KOPT-K1 (cell line): ENCODE results near the gene UBASH3A.
"Not testable (repeated sequence)": the region's sequence is repeated elsewhere in the genome, so short reads cannot be mapped to it uniquely, and the experiment has no call there.

ENCODE experiments used
- H3K27ac ChIP-seq: fragments of 200-600 bp; sonication (generic); 2 replicates; pipeline ENCODE4 v1.5.1; 2016; ENCODE audit warnings: antibody characterized with exemption, mild to moderate bottlenecking, low read depth, low read length; ENCODE audit not compliant: poor library complexity, severe bottlenecking
- H3K36me3 ChIP-seq: fragments of 200-600 bp; sonication (generic); 2 replicates; pipeline ENCODE4 v1.5.1; 2017; ENCODE audit warnings: antibody characterized with exemption, mild to moderate bottlenecking, low read length, moderate library complexity; ENCODE audit not compliant: insufficient read depth
- H3K9me3 ChIP-seq: fragments of 200-600 bp; sonication (generic); 2 replicates; pipeline ENCODE4 v1.5.1; 2017; ENCODE audit warnings: antibody characterized with exemption, low read length, mild to moderate bottlenecking; ENCODE audit not compliant: insufficient read depth, poor library complexity, severe bottlenecking

Gene UBASH3A

GRCh38 chr21:42461185-42461520, 57.5 kb downstream of the UBASH3A start:
- no peaks in the 10 kb centered on the region for H3K36me3 ChIP-seq
- peak overlapping the region; percentile 84 for H3K27ac ChIP-seq
- H3K9me3 ChIP-seq: peaks cover 6% of the 10 kb centered on the region

- peaks cover 6% of the 10 kb centered on the region for H3K9me3 ChIP-seq
- no peaks in the 10 kb centered on the region for H3K36me3 ChIP-seq
- H3K27ac ChIP-seq: peak overlapping the region; percentile 84
Measured at GRCh38 chr21:42461881-42462877, 58.5 kb downstream of the UBASH3A start.

GRCh38 chr21:42463861-42464515, 60.3 kb downstream of the UBASH3A start:
- Histone ChIP-seq H3K36me3 (no peaks in the 10 kb centered on the region), H3K27ac (peak overlapping the region; percentile 84)

GRCh38 chr21:42465008-42465802, 61.5 kb downstream of the UBASH3A start:
- peak overlapping the region; percentile 55 for H3K27ac ChIP-seq
- H3K9me3 ChIP-seq: no peaks in the 10 kb centered on the region
- no peaks in the 10 kb centered on the region for H3K36me3 ChIP-seq

More at GRCh38 chr21:42463861-42464515, 60.3 kb downstream of the UBASH3A start:
- H3K9me3 ChIP-seq: no peaks in the 10 kb centered on the region

GRCh38 chr21:42465803-42466127, 62.1 kb downstream of the UBASH3A start:
- Histone ChIP-seq H3K9me3 (no peaks in the 10 kb centered on the region), H3K36me3 (no peaks in the 10 kb centered on the region), H3K27ac (peak overlapping the region; percentile 55)

- peak overlapping the region; percentile 24 for H3K27ac ChIP-seq
- no peaks in the 10 kb centered on the region for H3K9me3 ChIP-seq
- H3K36me3 ChIP-seq: no peaks in the 10 kb centered on the region
Measured at GRCh38 chr21:42466700-42467099, 63.0 kb downstream of the UBASH3A start.

- Histone ChIP-seq H3K36me3 (no peaks in the 10 kb centered on the region), H3K9me3 (no peaks in the 10 kb centered on the region), H3K27ac (peak overlapping the region; percentile 24)
Measured at GRCh38 chr21:42467140-42467983, 63.7 kb downstream of the UBASH3A start.

GRCh38 chr21:42468491-42469131, 64.9 kb downstream of the UBASH3A start:
- Histone ChIP-seq H3K9me3 (no peaks in the 10 kb centered on the region), H3K36me3 (no peaks in the 10 kb centered on the region), H3K27ac (no peak overlapping the region)

GRCh38 chr21:42469272-42469671, 65.6 kb downstream of the UBASH3A start:
- Histone ChIP-seq H3K9me3 (no peaks in the 10 kb centered on the region), H3K36me3 (no peaks in the 10 kb centered on the region), H3K27ac (no peak overlapping the region)

- H3K9me3 ChIP-seq, H3K36me3 ChIP-seq, H3K27ac ChIP-seq: not testable (repeated sequence)
Measured at GRCh38 chr21:42469726-42470125, 66.0 kb downstream of the UBASH3A start.

GRCh38 chr21:42471206-42471605, 67.5 kb downstream of the UBASH3A start:
- Histone ChIP-seq H3K27ac (no peak overlapping the region), H3K9me3 (no peaks in the 10 kb centered on the region), H3K36me3 (no peaks in the 10 kb centered on the region)

- Histone ChIP-seq H3K27ac (no peak overlapping the region), H3K9me3 (no peaks in the 10 kb centered on the region), H3K36me3 (no peaks in the 10 kb centered on the region)
Measured at GRCh38 chr21:42471716-42472330, 68.1 kb downstream of the UBASH3A start.

GRCh38 chr21:42472521-42472920, 68.8 kb downstream of the UBASH3A start:
- H3K9me3 ChIP-seq: no peaks in the 10 kb centered on the region

More at GRCh38 chr21:42472521-42472920, 68.8 kb downstream of the UBASH3A start:
- no peak overlapping the region for H3K27ac ChIP-seq
- no peaks in the 10 kb centered on the region for H3K36me3 ChIP-seq
